ENCODE results near the gene DMWD. TPM values are rescaled to one million over a fixed set of nuclear protein-coding genes. Genes with fewer than 3 reads are reported as not detected.

DMWD gene
- polyA plus RNA-seq, 1 experiment, result 13.9 TPM

GRCh38 chr19:45828523-45828922, 35.9 kb upstream of the DMWD start:
- ChIA-PET POLR2A (interaction anchor here (1.1 to 1.3 kb wide), 2 partner anchors 9 to 35 kb away, joined by 4 to 7 read pairs; partner anchors contain the start of gene SYMPK), CTCF (interaction anchor here (2.0 to 3.5 kb wide), 2 partner anchors 11 to 12 kb away, joined by 9 to 29 read pairs; no protein-coding TSS in a partner anchor)
- Histone ChIP-seq H3K27me3 (ENCODE audit: control insufficient read depth, insufficient read depth, low read length) (no peaks in the 10 kb centered on the region), H3K9me3 (ENCODE audit: control insufficient read depth, insufficient read depth, low read length) (no peaks in the 10 kb centered on the region; the same call in 1 of the 2 replicates), H3K27ac (ENCODE audit: low read depth, low read length) (no peak overlapping the region), H3K4me3 (ENCODE audit: low read depth, low read length) (no peak overlapping the region)
- no peak for DNase-seq (ENCODE audit: low read depth, low spot score)
- TF ChIP-seq CTCF (IDR thresholded peaks at IDR 0.05; ENCODE audit: low read depth, low read length), result no peak

- no peak for DNase-seq (ENCODE audit: low read depth, low spot score)
- Histone ChIP-seq H3K27ac (ENCODE audit: low read depth, low read length) (no peak overlapping the region), H3K9me3 (ENCODE audit: control insufficient read depth, insufficient read depth, low read length) (no peaks in the 10 kb centered on the region; the same call in 1 of the 2 replicates), H3K27me3 (ENCODE audit: control insufficient read depth, insufficient read depth, low read length) (no peaks in the 10 kb centered on the region), H3K4me3 (ENCODE audit: low read depth, low read length) (no peak overlapping the region)
- CTCF ChIA-PET, result interaction anchor here (3.5 kb wide), 1 partner anchor 11 kb away, joined by 29 read pairs; no protein-coding TSS in a partner anchor
- POLR2A ChIA-PET, result interaction anchor here (1.1 to 1.3 kb wide), 2 partner anchors 8 to 36 kb away, joined by 4 to 7 read pairs; partner anchors contain the start of gene SYMPK
- TF ChIP-seq CTCF (IDR thresholded peaks at IDR 0.05; ENCODE audit: low read depth, low read length), result no peak
Observed at GRCh38 chr19:45827459-45828093, 34.9 kb upstream of the DMWD start.

- DNase-seq (ENCODE audit: low read depth, low spot score), result no peak
Observed at GRCh38 chr19:45826934-45827333, 34.3 kb upstream of the DMWD start.

GRCh38 chr19:45825917-45826893, 33.6 kb upstream of the DMWD start:
- no peak for TF ChIP-seq CTCF (IDR thresholded peaks at IDR 0.05; ENCODE audit: low read depth, low read length)
- no peaks in the 10 kb centered on the region; the same call in 1 of the 2 replicates for H3K9me3 ChIP-seq (ENCODE audit: control insufficient read depth, insufficient read depth, low read length)
- ChIA-PET POLR2A (interaction anchor here (0.6 kb wide), 1 partner anchor 55 kb away, joined by 3 read pairs; no protein-coding TSS in a partner anchor), CTCF (interaction anchor here (0.9 to 3.5 kb wide), 2 partner anchors 9 to 56 kb away, joined by 4 to 29 read pairs; no protein-coding TSS in a partner anchor)
- DNase-seq (ENCODE audit: low read depth, low spot score), result no peak
- no peak overlapping the region for H3K27ac ChIP-seq (ENCODE audit: low read depth, low read length)
- no peak overlapping the region for H3K4me3 ChIP-seq (ENCODE audit: low read depth, low read length)
- H3K27me3 ChIP-seq (ENCODE audit: control insufficient read depth, insufficient read depth, low read length), result no peaks in the 10 kb centered on the region

More at GRCh38 chr19:45826934-45827333, 34.3 kb upstream of the DMWD start:
- no peaks in the 10 kb centered on the region; the same call in 1 of the 2 replicates for H3K9me3 ChIP-seq (ENCODE audit: control insufficient read depth, insufficient read depth, low read length)
- ChIA-PET CTCF (interaction anchor here (3.5 kb wide), 1 partner anchor 10 kb away, joined by 29 read pairs; no protein-coding TSS in a partner anchor), POLR2A (interaction anchor here (1.3 kb wide), 1 partner anchor 8 kb away, joined by 4 read pairs; no protein-coding TSS in a partner anchor)
- H3K27me3 ChIP-seq (ENCODE audit: control insufficient read depth, insufficient read depth, low read length), result no peaks in the 10 kb centered on the region
- no peak overlapping the region for H3K27ac ChIP-seq (ENCODE audit: low read depth, low read length)
- H3K4me3 ChIP-seq (ENCODE audit: low read depth, low read length), result no peak overlapping the region
- TF ChIP-seq CTCF (IDR thresholded peaks at IDR 0.05; ENCODE audit: low read depth, low read length), result no peak
